GM12874 (cell line): ENCODE results near the gene SKP1.

ENCODE experiments used
- CTCF ChIP-seq: IDR thresholded peaks from 2 replicates; pipeline ENCODE4 v1.5.1; 2011; ENCODE audit warnings: low read depth, mild to moderate bottlenecking, control low read depth, low read length, moderate library complexity; ENCODE audit not compliant: insufficient read depth

Gene SKP1

GRCh38 chr5:134176511-134177368 lies at the start of gene SKP1:
Gene SKP1 (minus strand): TSS chr5:134176950. CDS start chr5:134174022, 2,928 bp downstream.
- TF ChIP-seq CTCF, result no peak

GRCh38 chr5:134225780-134226440 lies 49.2 kb upstream of the SKP1 start, which contains the start of gene PPP2CA:
Gene PPP2CA (minus strand): TSS chr5:134226073. CDS start chr5:134225861, 212 bp downstream.
- TF ChIP-seq CTCF, result no peak

DNA sequence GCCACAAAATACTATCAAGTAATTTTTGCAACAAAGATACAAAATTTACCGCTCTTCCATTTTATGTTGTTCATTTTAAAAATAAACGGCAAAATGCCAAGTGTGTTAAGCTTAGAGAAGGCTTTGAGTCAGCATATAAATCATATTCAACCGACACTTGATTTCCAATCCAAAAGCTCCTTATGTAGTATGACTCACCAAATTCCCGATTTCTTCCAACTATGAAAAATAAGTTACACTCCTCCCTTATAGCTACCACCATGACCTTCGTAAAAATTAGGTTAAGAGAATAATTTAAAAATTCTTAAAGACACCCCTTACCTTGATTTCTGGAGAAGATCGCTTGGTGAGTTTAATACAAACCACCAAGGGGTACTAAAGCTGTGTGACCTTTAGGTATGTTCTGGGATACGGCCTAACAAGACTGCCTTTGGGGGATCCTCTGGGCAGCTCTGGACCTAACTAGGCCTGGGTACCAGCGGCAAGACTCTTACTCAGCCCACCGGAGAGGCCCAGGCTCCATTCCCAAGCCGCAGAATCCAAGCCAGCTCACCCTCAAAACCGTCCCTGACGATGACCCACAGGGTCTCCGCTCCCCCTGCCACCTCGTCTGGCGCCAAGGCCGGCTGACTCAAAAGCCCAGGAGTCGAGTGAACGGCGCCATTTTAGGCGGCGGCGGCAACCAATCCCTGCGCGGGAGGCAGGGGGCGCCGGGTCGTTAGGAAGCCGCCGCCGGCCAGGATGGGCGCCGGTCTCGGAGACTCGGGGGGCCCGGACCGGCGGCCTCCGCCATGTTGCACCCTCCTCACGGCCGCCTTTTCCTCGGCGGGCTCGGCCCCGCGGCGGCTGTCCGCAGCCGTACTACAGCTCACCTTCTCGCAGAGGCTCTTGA lies 48.4 kb upstream of the SKP1 start:
- no peak for TF ChIP-seq CTCF

GRCh38 chr5:134223406-134224248 lies 46.9 kb upstream of the SKP1 start:
- no peak for TF ChIP-seq CTCF

GRCh38 chr5:134215757-134216156 lies 39.0 kb upstream of the SKP1 start:
- TF ChIP-seq CTCF, result no peak

DNA sequence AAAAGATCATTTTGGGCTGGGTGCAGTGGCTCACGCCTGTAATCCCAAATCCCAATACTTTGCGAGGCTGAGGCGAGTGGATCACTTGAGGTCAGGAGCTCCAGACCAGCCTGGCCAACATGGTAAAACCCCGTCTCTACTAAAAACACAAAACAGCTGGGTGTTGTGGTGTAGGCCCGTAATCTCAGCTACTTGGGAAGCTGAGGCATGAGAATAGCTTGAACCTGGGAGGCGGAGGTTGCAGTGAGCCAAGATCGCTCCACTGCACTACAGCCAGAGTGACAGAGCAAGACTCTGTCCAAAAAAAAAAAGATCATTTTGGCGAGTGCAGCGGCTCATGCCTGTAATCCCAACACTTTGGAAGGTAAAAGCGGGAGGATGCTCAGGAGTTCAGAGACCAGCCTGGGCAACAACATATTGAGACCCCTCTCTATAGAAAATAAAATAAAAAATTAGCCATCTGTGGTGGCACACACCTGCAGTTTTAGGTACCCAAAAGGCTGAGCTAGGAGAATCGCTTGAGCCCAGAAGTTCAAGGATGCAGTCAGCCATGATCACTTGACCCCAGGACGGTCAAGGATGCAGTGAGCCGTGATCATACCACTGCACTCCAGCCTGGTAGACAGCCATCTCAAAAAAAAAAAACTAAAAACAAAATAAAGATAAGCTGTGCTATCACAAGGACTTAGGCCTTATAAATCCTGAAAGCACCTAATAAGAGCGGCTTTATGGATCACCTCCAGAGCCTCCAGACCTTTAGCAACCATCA lies 32.9 kb upstream of the SKP1 start:
- TF ChIP-seq CTCF, result no peak
